ENCODE data around the gene METTL16.

Gene METTL16

DNA sequence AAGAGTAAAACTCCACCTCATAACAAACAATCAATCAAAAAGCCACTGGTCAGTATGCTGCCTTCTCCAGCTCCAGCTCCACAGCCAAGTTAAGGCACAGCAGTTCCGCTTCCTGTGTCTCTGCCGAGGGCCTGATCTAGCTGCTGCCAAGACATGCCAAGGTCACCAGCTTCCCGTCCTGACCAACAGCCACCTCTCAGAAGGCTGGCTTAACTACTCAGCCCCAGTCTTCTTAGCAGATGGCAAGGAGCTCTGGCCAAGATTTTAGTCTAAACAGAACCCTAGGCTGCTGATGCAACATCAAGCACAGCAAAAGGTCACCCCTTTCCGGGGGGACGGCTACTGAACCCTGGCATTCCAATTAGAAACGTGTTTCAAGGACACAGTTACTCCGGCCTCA lies 93.1 kb downstream of the METTL16 start:
- no peak for TF ChIP-seq CTCF (conservative IDR thresholded peaks at IDR 0.05; ENCODE audit: control insufficient read depth, insufficient read depth, low read depth, low read length)
- no peak overlapping the region for H3K4me3 ChIP-seq (ENCODE audit: control insufficient read depth, low read depth, low read length)
- DNase-seq (ENCODE audit: low read depth): no peak

DNA sequence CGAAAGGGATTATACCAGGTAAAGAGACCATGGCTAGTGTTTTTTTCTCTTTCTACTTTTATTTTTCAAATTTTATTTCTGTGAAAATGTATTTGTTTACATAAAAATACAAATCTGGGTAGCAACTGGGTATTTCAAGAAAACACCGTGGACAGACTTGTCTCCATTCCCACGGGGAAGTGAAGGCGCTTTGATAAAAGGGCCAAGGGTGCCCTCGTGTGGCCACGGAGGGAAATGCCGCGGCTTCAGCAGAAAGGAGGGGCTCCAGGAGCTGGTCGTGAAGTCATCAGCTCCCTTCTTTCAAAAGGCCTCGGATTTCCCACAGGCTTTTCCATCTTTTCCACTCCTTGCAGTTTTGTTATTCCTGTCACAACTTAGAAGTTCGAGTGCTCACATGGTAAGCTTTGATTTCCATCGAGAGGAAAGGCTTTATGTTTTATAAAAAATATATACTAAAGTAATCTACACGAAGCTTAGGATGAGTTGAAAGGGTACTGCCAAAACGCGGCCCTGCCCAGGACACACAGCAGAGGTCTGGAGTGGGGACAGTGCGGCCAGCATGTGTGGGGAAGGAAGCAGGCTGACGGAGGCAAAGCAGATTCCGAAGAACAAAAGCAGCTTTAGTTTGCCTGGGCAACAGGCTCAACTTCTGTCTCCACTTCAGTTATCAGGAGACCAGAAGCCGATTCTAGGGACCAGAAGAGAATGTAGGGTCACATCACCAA lies 95.5 kb downstream of the METTL16 start:
- DNase-seq (ENCODE audit: low read depth): peak; percentile 87
- TF ChIP-seq CTCF (conservative IDR thresholded peaks at IDR 0.05; ENCODE audit: control insufficient read depth, insufficient read depth, low read depth, low read length): peak; percentile 92
- no peak overlapping the region for H3K4me3 ChIP-seq (ENCODE audit: control insufficient read depth, low read depth, low read length)

DNA sequence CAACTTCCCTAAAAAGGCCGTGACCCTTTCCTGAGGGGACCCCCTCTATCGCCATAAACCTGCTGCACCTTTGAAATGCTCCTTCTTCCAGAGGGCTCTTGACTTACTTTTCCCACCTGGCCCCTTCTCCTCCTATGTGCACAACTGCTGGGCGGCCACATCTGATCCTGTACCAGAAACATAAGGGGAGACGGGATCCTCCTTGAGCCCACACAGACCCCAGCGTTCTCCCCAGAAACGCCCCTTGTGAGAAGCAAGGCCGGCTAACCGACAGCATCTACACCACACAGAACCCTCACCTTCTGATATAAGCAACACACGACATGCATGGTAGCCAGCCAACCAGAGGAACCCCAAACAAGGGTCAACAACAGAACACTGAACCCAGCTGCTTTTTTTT lies 96.6 kb downstream of the METTL16 start:
- no peak for TF ChIP-seq CTCF (conservative IDR thresholded peaks at IDR 0.05; ENCODE audit: control insufficient read depth, insufficient read depth, low read depth, low read length)
- H3K4me3 ChIP-seq (ENCODE audit: control insufficient read depth, low read depth, low read length): no peak overlapping the region
- DNase-seq (ENCODE audit: low read depth): no peak

DNA sequence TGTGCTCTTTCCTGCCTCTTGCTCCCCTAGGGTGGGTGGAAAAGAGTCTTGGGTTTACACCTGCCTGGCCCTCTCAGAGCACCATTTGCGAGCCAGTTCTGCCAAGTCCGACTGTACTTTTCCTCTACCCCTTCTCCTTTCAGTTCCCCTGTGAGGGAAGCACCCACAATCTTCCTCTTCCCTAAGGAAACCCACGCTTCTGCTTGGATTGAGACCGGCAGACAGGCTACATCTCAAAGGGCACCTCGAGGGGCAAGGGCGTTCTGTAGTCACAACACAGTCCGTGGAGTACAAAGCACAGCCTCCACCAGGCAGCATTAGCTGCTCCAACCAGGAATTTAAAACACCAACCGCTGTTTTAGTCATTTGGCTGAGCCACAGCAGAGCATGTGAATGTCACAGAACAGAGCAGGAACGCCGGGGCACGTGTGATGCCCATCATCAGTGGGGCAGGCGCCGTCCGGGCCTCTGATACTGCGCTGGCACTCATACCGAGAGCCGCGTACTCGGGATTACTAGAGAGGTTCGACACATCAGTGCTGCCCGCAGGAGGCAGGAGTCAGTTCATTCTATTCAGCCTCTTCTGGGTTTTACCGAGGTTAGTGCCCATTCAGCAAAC lies 97.1 kb downstream of the METTL16 start:
- no peak overlapping the region for H3K4me3 ChIP-seq (ENCODE audit: control insufficient read depth, low read depth, low read length)
- TF ChIP-seq CTCF (conservative IDR thresholded peaks at IDR 0.05; ENCODE audit: control insufficient read depth, insufficient read depth, low read depth, low read length): no peak
- no peak for DNase-seq (ENCODE audit: low read depth)

DNA sequence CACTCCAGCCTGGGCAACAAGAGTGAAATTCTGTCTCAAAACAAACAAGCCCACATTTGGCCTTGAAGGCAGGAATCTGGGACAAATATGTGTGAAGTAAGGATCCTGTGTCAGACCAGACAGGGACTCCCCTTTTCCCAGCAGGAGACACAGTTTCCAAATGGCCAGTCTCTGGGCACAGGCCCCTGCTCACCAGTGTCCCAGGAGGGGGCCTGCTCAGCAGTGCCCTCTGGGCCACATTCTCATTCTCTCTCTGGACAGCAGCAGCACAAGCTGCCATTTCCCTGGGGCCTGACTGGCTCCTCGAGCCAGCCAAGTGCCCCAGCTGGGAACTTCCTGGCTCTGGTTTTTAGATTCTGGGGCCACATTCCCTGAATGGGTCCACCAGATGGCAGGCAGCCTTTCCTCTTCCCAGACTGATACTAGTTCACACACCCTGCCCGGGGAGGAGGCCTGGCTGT lies 99.1 kb downstream of the METTL16 start:
- TF ChIP-seq CTCF (conservative IDR thresholded peaks at IDR 0.05; ENCODE audit: control insufficient read depth, insufficient read depth, low read depth, low read length): no peak

DNA sequence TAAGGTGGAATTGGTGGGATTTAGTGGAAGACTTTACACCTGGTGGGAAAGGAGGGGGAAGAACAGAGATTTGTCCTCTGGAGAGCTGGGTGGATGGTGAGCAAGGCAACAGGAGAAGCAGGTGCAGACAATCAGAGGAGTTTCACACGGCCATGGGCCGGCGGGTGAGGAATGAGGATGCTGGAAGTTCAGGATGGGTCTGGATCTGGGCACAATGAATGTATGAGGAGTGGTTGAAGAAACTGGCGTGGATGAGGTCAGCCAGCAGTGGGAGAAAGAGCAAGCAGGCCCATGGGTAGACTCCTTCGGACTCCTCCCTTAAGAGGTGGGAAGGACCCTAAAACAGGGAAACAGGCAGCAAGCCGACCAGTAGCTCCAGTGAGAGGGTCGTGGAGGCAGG lies 100.7 kb downstream of the METTL16 start:
- H3K4me3 ChIP-seq (ENCODE audit: control insufficient read depth, low read depth, low read length): no peak overlapping the region
- TF ChIP-seq CTCF (conservative IDR thresholded peaks at IDR 0.05; ENCODE audit: control insufficient read depth, insufficient read depth, low read depth, low read length): no peak
- DNase-seq (ENCODE audit: low read depth): no peak

More for the DNA sequence above, 99.1 kb downstream of the METTL16 start:
- no peak for DNase-seq (ENCODE audit: low read depth)
- H3K4me3 ChIP-seq (ENCODE audit: control insufficient read depth, low read depth, low read length): no peak overlapping the region
